IMR-90 (cell line): ENCODE measurements around the gene CCDC148. TPM values are rescaled to one million over a fixed set of nuclear protein-coding genes. Genes with fewer than 3 reads are reported as not detected.

Experiments used
- ATAC-seq: fragments of 200-7000 bp; cut with Tn5 transposase; 2 replicates; pipeline ENCODE4 v1.9.1; 2020; ENCODE audit warnings: low read depth, mild to moderate bottlenecking, moderate library complexity
- BruUV-seq: library from RNA; stranded (reverse); fragments of 400-500 nt; replicated peaks from 2 replicates; lab custom pipeline; 2021; lab: Mats Ljungman, UMichigan
- CTCF ChIA-PET: fragments of 300-600 bp; formaldehyde crosslinking; extraction: SDS; loops from one replicate; lab custom pipeline; 2021; ENCODE audit warnings: antibody characterized with exemption; lab: Yijun Ruan, JAX
- POLR2A ChIA-PET: fragments of 300-600 bp; sonication (Branson Sonifier 250); formaldehyde crosslinking; loops from one replicate; lab custom pipeline; 2022; ENCODE audit warnings: antibody characterized with exemption; ENCODE audit not compliant: unreplicated experiment; lab: Charles Lee
- DNase-seq: peaks from one replicate; pipeline ENCODE4 v3.0.0; 2013
- H2AFZ ChIP-seq: replicated peaks from 2 replicates; pipeline ENCODE3; 2013; ENCODE audit warnings: low read length, mild to moderate bottlenecking; ENCODE audit not compliant: poor library complexity
- H2AK5ac ChIP-seq: 2 replicates; pipeline ENCODE4 v1.6.1; 2013; ENCODE audit warnings: low read depth, low read length, inconsistent platforms
- H2AK9ac ChIP-seq: replicated peaks from 2 replicates; pipeline ENCODE3; 2013; ENCODE audit warnings: mild to moderate bottlenecking, low read depth, low read length, moderate library complexity; ENCODE audit not compliant: poor library complexity
- H2BK120ac ChIP-seq: 2 replicates; pipeline ENCODE4 v1.6.1; 2013; ENCODE audit warnings: low read depth, low read length, inconsistent platforms
- H2BK15ac ChIP-seq: 3 replicates; pipeline ENCODE4 v1.6.1; 2013; ENCODE audit warnings: low read depth, low read length, inconsistent platforms
- H2BK20ac ChIP-seq: 2 replicates; pipeline ENCODE4 v1.6.1; 2013; ENCODE audit warnings: low read depth, mild to moderate bottlenecking, inconsistent platforms, low read length, moderate library complexity
- H2BK5ac ChIP-seq: 2 replicates; pipeline ENCODE4 v1.6.1; 2013; ENCODE audit warnings: mild to moderate bottlenecking, low read depth, low read length, inconsistent platforms; ENCODE audit not compliant: poor library complexity, severe bottlenecking
- H3K14ac ChIP-seq: replicated peaks from 2 replicates; pipeline ENCODE4 v1.6.1; 2013; ENCODE audit warnings: low read depth, low read length, inconsistent platforms
- H3K18ac ChIP-seq: 2 replicates; pipeline ENCODE4 v1.6.1; 2013; ENCODE audit warnings: low read depth, low read length, control low read depth
- H3K23ac ChIP-seq: 2 replicates; pipeline ENCODE4 v1.6.1; 2013; ENCODE audit warnings: low read depth, low read length, inconsistent platforms
- H3K27ac ChIP-seq: 2 replicates; pipeline ENCODE4 v1.5.1; 2013; ENCODE audit warnings: mild to moderate bottlenecking, control low read depth, low read length; ENCODE audit not compliant: insufficient read depth
- H3K27me3 ChIP-seq: 2 replicates; pipeline ENCODE4 v1.6.1; 2013; ENCODE audit warnings: low read length; ENCODE audit not compliant: control insufficient read depth, insufficient read depth
- H3K36me3 ChIP-seq: 2 replicates; pipeline ENCODE4 v1.6.1; 2013; ENCODE audit warnings: low read length, mixed read lengths; ENCODE audit not compliant: control insufficient read depth, insufficient read depth
- H3K4ac ChIP-seq: 2 replicates; pipeline ENCODE4 v1.6.1; 2013; ENCODE audit warnings: low read depth, low read length, inconsistent platforms
- H3K4me1 ChIP-seq: 2 replicates; pipeline ENCODE4 v1.6.1; 2013; ENCODE audit warnings: low read length, mixed read lengths; ENCODE audit not compliant: control insufficient read depth, insufficient read depth
- H3K4me2 ChIP-seq: 2 replicates; pipeline ENCODE4 v1.6.1; 2013; ENCODE audit warnings: low read depth, mild to moderate bottlenecking, control low read depth, low read length, moderate library complexity
- H3K4me3 ChIP-seq: 2 replicates; pipeline ENCODE4 v1.5.1; 2013; ENCODE audit warnings: low read depth, mild to moderate bottlenecking, control low read depth, low read length, moderate library complexity; ENCODE audit not compliant: insufficient read depth
- H3K56ac ChIP-seq: 2 replicates; pipeline ENCODE4 v1.6.1; 2013; ENCODE audit warnings: low read length, inconsistent platforms; ENCODE audit not compliant: insufficient read depth; ENCODE audit errors: extremely low read depth
- H3K79me1 ChIP-seq, 2 experiments: 2 replicates each; pipeline ENCODE4 v1.6.1; 2013; ENCODE audit warnings: low read length in 2 of 2, inconsistent platforms in 1 of 2, low read depth in 1 of 2
- H3K9ac ChIP-seq: 2 replicates; pipeline ENCODE4 v1.6.1; 2013; ENCODE audit warnings: low read depth, low read length, control low read depth
- H3K9me1 ChIP-seq: 2 replicates; pipeline ENCODE4 v1.6.1; 2013; ENCODE audit warnings: low read length, inconsistent platforms; ENCODE audit not compliant: insufficient read depth
- H3K9me3 ChIP-seq: 2 replicates; pipeline ENCODE4 v1.6.1; 2013; ENCODE audit warnings: low read length; ENCODE audit not compliant: control insufficient read depth, insufficient read depth
- H4K20me1 ChIP-seq: 2 replicates; pipeline ENCODE4 v1.6.1; 2013; ENCODE audit warnings: low read length, inconsistent platforms; ENCODE audit not compliant: insufficient read depth
- H4K5ac ChIP-seq: 2 replicates; pipeline ENCODE4 v1.6.1; 2013; ENCODE audit warnings: mild to moderate bottlenecking, low read depth, low read length, control low read depth
- H4K8ac ChIP-seq, 2 experiments: 2 replicates each; pipeline ENCODE4 v1.6.1; 2013; ENCODE audit warnings: low read depth in 2 of 2, low read length in 2 of 2, control low read depth in 1 of 2, inconsistent platforms in 1 of 2
- H4K91ac ChIP-seq: 2 replicates; pipeline ENCODE4 v1.6.1; 2013; ENCODE audit warnings: low read depth, low read length, inconsistent platforms; ENCODE audit not compliant: insufficient read depth
- CEBPB ChIP-seq: IDR thresholded peaks from 2 replicates; pipeline ENCODE4 v1.6.1; 2012; ENCODE audit warnings: low read depth, low read length, improper control_type of control experiment
- CHD1 ChIP-seq: IDR thresholded peaks from 2 replicates; pipeline ENCODE4 v1.6.1; 2012; ENCODE audit warnings: low read depth, low read length, improper control_type of control experiment
- CTCF ChIP-seq: conservative IDR thresholded peaks from 2 replicates; pipeline ENCODE4 v1.5.1; 2012; ENCODE audit warnings: mild to moderate bottlenecking, low read depth, low read length, improper control_type of control experiment
- ELK1 ChIP-seq: fragments of 150-350 bp; IDR thresholded peaks from 2 replicates; pipeline ENCODE4 v1.6.1; 2016; ENCODE audit warnings: low read depth, mild to moderate bottlenecking, low read length, moderate library complexity, borderline replicate concordance
- NFE2L2 ChIP-seq: fragments of 150-350 bp; IDR thresholded peaks from 2 replicates; pipeline ENCODE4 v1.6.1; 2016; ENCODE audit warnings: low read depth, mild to moderate bottlenecking, low read length
- RAD21 ChIP-seq: IDR thresholded peaks from 2 replicates; pipeline ENCODE4 v1.6.1; 2012; ENCODE audit warnings: low read length, improper control_type of control experiment
- RCOR1 ChIP-seq: IDR thresholded peaks from 2 replicates; pipeline ENCODE4 v1.6.1; 2012; ENCODE audit warnings: mild to moderate bottlenecking, low read length, improper control_type of control experiment; ENCODE audit not compliant: insufficient replicate concordance
- RFX5 ChIP-seq: IDR thresholded peaks from 2 replicates; pipeline ENCODE4 v1.8.0; 2012; ENCODE audit warnings: low read depth, mild to moderate bottlenecking, low read length, moderate library complexity
- SMC3 ChIP-seq: fragments of 150-350 bp; IDR thresholded peaks from 2 replicates; pipeline ENCODE4 v1.6.1; 2016; ENCODE audit warnings: low read depth, mild to moderate bottlenecking, antibody characterized with exemption, low read length, moderate library complexity
- WGBS, 2 experiments: methylation state at CpG; one replicate each; pipeline versions ENCODE4 v1.1.5 to v1.1.7; 2013; ENCODE audit warnings: missing lambda C conversion rate in 2 of 2; ENCODE audit not compliant: insufficient read length in 1 of 2; ENCODE audit errors: extremely low coverage in 2 of 2; 5-methylcytosine and 5-hydroxymethylcytosine counted together
- dilution Hi-C: fragments of 300-500 bp; cut with HindIII; formaldehyde crosslinking; loops from one replicate; pipeline ENCODE4 v1.14.3; 2018; ENCODE audit warnings: low sequenced_read_pairs; ENCODE audit not compliant: unreplicated experiment
- in situ Hi-C: fragments of 300-500 bp; cut with MboI; formaldehyde crosslinking; loops from 3 replicates; pipeline ENCODE4 v1.14.3; 2019; ENCODE audit warnings: low sequenced_read_pairs, inconsistent platforms, mixed read lengths
- intact Hi-C: fragments of 100-400 bp; cut with micrococcal nuclease; formaldehyde crosslinking; loops from 2 replicates; pipeline ENCODE4 v1.10.0; 2022
- polyA plus RNA-seq, 3 experiments: library from polyadenylated mRNA; depleted of rRNA; stranded (reverse); fragments of >200 nt; gene quantifications; 2 replicates each; pipeline ENCODE4 v1.2.3, GENCODE V29; 2012; ENCODE audit warnings: low replicate concordance in 1 of 3
- total RNA-seq: library from RNA; depleted of rRNA; stranded (reverse); fragments of >200 nt; gene quantifications from 2 replicates; pipeline ENCODE4 v1.2.3, GENCODE V29; 2012
- TF ChIP-seq, protein P1 (sequence below): fragments of 150-350 bp; IDR thresholded peaks from 2 replicates; pipeline ENCODE4 v1.6.1; 2017; ENCODE audit warnings: mild to moderate bottlenecking, antibody characterized with exemption, low read length, low read depth

CCDC148 gene
- total and polyA plus RNA-seq, 2 of the 4 experiments (the other 2 are of a cell fraction): 0.18 to 0.31 TPM

DNA sequence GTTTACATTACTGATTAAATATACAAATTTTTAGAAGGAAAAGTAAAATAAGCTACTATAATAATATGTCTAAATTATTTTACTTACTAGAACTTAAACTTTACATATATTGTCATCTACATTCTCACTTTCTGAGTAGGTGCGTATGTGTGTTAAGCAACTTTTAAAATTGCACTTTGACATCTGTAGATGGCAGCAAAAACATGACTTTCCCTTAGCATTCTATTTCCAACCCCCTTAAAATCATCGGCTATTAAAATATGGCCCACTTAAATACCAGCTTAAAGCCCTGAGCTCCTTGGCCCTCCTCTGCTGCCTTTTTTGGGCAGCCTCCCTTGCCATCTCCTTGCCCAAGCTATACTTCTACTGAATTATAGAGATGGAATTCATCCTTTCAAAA, 276.9 kb downstream of the CCDC148 start:
- H2BK20ac ChIP-seq: no peak overlapping the region
- no peak overlapping the region for H3K4ac ChIP-seq
- H4K20me1 ChIP-seq: no peaks in the 10 kb centered on the region
- no peak overlapping the region for H3K4me3 ChIP-seq
- BruUV-seq: no TSS peak
- ATAC-seq (peak; percentile 54), DNase-seq (peak; percentile 26)
- dilution Hi-C loops: no loop called here
- H3K23ac ChIP-seq: no peak overlapping the region
- H3K27me3 ChIP-seq: peaks cover 2% of the 10 kb centered on the region
- intact Hi-C loops: loop anchor here (1.0 to 5.0 kb wide), 3 partner anchors 278 to 575 kb away; partner anchors contain the start of genes CCDC148 and PKP4
- no peak overlapping the region for H3K18ac ChIP-seq
- H3K27ac ChIP-seq: no peak overlapping the region
- H3K36me3 ChIP-seq: no peaks in the 10 kb centered on the region
- no peak overlapping the region for H2BK120ac ChIP-seq
- no peak overlapping the region for H4K5ac ChIP-seq
- ChIA-PET CTCF (interaction anchor here (1.0 to 1.5 kb wide), 6 partner anchors 12 to 596 kb away, joined by 3 to 6 read pairs (median 4); no protein-coding TSS in a partner anchor), POLR2A (no interaction called here)
- no peak overlapping the region for H3K56ac ChIP-seq
- H3K79me1 ChIP-seq: no peaks in the 10 kb centered on the region
- no peak overlapping the region for H2AFZ ChIP-seq
- no peak overlapping the region for H2AK9ac ChIP-seq
- H2BK15ac ChIP-seq: no peak overlapping the region
- H2AK5ac ChIP-seq: no peak overlapping the region
- no CpG with 5 or more reads among the region's 2 CpGs for WGBS, 2 experiments
- H3K9ac ChIP-seq: no peak overlapping the region
- no peaks in the 10 kb centered on the region for H3K4me1 ChIP-seq
- H3K14ac ChIP-seq: no peak overlapping the region
- no peaks in the 10 kb centered on the region for H3K9me3 ChIP-seq
- no peak overlapping the region for H2BK5ac ChIP-seq
- in situ Hi-C loops: loop anchor here (5.0 kb wide), 1 partner anchor 568 kb away; no protein-coding TSS in a partner anchor
- no peak overlapping the region for H3K4me2 ChIP-seq
- H4K91ac ChIP-seq: no peak overlapping the region
- no peak for TF ChIP-seq RCOR1
- TF ChIP-seq CEBPB: peak; percentile 53; the same call in 1 of the 2 replicates
- TF ChIP-seq SMC3: peak; percentile 41; the same call in 1 of the 2 replicates
- TF ChIP-seq CHD1: no peak
- no peak for TF ChIP-seq RFX5
- TF ChIP-seq RAD21: peak; percentile 66
- TF ChIP-seq, protein P1, sequence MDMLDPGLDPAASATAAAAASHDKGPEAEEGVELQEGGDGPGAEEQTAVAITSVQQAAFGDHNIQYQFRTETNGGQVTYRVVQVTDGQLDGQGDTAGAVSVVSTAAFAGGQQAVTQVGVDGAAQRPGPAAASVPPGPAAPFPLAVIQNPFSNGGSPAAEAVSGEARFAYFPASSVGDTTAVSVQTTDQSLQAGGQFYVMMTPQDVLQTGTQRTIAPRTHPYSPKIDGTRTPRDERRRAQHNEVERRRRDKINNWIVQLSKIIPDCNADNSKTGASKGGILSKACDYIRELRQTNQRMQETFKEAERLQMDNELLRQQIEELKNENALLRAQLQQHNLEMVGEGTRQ: no peak
- TF ChIP-seq CTCF: peak; percentile 54
- no peak for TF ChIP-seq ELK1
- no peak for TF ChIP-seq NFE2L2
- H3K9me1 ChIP-seq: no peaks in the 10 kb centered on the region
- no peak overlapping the region for H4K8ac ChIP-seq
